ENCODE data around the gene FANCG.

FANCG gene

DNA sequence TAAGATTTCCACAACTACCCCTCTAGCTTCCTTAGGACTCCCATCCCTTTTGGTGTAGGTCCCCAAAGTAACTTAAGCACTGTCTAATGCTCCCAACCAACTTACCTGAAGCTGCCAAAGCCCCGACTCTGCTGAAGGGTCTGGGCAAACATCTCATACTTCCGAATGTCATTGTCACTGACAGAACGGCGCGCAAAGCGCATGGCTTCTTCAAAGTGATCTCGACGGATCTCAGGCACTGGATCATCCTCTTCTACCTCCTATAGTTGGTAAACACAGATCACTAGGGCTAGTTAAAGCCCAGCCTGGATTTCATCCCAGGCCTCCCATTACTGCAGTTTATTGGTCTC lies 22.5 kb downstream of the FANCG start:
- no peak for FAIRE-seq

DNA sequence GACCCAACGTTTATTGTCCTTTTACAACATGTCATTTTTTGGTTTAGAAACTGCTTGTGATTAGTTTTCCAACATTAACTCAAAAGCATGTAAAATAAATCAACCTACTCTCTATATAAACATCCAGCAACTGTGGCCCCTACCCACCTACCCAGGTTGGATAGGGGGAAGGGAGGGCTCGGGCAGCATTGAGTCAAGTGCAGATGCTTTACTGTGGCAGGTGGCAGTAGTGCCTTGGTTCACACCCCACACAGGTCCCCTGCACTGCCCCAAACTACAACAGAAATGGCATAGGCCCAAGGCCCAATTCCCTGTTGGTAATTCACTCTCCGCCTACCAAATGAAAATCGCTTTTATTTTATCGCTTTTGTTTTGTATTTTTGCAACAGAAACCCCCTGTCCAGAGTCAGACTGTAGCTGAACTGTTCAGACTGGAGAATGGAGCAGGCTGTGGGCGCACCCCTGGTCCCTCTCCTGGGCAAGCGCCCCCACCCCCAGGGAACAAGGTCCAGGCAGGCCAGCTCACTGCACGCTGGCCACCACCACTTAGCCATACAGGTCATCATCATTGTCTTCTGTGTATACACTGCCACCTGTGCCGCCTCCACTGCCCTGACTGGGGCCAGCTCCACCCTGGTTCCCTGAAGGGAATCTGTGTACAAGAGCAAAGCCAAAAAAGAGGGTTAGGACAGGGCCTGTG lies 23.0 kb downstream of the FANCG start:
- no peak for FAIRE-seq

- FAIRE-seq = no peak
These were observed 24.7 kb downstream of the FANCG start for GRCh38 chr9:35054871-35055644.

DNA sequence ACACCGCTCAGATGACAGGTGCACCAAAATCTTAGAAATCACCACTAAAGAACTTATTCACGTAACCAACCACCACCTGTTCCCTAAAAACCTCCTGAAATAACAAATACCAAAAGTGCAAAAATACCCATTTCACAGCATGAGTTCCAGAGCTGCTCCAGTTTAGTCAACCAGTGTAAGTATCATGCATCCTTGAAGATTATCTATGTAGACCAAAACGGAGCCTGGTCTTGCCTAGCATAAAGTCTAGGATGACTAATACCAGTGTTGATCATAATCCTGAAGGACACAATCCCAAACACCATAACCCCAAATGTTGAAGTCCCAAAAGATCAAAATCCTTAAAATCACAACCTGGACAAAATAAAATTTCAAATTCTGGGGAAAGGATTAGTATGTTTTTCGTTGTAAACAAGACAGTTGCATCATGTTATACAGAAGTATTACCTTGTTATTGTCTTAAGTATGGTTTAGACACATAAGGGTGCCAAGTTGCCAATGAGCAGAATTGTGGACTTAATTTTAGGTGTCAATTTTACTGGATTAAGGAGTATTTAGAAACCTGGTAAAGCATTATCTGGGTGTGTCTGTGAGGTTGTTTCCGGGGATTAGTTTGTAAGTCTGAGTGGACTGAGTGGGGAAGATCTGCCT lies 25.4 kb downstream of the FANCG start:
- no peak for FAIRE-seq

DNA sequence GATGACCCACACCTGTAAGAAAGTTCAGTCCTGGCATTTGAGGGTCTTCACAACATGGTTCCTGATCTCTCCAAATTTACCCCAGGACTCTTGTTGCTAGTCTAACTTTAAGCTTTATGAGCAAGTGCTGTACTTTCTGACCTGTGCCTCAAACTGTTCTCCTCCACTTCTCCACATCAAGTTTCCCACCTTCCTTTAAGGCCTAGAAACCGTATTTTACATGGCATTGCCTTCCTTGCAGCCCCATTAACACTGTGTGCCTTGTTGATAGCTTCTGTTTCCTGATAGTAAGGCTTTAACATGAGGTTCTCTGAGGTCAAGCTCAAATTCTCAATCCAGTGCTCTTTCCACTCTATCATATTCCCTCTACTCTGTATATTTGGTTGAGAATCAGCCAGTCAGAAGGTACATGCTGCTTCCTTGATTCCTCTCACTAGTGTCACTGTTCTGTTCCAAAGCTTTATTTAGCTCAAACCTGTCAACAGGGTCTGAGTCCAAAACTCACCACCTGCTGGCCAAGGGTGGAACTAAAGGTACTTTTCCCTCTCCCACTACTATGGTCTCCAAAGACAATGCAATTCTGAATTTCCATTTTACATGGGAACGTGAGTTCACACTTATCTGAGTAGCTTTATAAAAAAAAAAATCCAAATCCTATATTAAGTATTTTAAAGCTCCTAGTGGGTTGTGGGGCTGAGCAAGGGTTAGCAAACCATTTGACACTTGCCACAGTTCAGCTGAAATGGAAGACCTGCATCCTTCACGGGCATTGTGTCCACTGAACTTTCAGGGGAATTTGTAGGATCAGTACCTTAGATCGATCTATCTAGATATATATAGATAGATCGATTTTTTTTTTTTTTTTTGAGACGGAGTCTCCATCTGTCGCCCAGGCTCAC lies 28.4 kb downstream of the FANCG start:
- FAIRE-seq = peak; percentile 15

- no peak for FAIRE-seq
These were observed 31.2 kb downstream of the FANCG start for GRCh38 chr9:35048511-35048910.

DNA sequence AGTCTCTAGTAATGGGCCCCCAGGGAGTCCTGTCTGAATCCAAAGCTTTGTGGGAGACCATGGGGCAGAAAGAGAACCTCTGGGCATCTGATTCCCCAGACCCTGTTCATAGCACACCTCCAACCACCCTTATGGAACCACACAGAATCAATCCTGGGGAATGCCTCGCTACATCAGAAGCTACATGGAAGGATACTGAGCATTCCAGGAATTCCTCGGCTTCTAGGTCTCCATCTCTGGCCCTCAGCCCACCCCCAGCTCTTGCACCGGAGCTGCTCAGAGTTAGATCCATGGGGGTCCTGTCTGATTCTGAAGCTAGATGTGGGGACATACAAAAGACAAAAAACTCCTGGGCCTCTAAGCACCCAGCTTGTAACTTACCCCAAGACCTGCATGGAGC lies 35.7 kb downstream of the FANCG start:
- FAIRE-seq = no peak

DNA sequence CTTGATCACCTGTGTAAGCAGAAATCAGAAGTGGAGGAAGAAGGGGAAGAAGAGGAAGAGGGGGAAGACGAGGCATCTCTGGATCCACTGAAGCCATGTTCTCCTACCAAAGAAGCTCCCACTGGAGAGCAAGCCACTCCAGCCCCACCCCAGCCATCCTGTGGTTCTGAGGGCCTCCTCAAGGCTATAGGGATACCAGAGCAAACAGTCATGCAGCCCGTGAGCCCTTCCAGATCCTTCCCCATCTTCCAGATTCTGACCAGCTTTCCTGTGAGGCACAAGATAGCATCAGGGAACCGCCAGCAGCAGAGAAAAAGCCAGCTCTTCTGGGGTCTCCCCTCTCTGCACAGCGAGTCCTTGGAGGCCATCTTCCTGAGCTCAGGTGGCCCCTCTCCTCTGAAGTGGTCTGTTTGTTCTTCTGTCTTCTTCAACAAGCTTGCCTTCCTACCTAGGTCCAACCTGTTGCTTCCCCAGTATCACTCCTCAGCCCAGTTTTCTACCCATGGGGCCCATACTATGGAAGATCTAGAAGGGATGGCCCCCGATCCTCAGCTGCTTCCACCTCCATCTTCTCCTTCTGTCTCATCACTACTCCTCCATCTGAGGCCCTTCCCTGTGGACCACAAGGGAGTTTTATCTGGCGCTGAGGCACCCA lies 36.7 kb downstream of the FANCG start:
- no peak for FAIRE-seq

GRCh38 chr9:35042081-35042604 lies 37.6 kb downstream of the FANCG start:
- FAIRE-seq = no peak

- no peak for FAIRE-seq
These were observed 43.7 kb downstream of the FANCG start for GRCh38 chr9:35035851-35036701.

DNA sequence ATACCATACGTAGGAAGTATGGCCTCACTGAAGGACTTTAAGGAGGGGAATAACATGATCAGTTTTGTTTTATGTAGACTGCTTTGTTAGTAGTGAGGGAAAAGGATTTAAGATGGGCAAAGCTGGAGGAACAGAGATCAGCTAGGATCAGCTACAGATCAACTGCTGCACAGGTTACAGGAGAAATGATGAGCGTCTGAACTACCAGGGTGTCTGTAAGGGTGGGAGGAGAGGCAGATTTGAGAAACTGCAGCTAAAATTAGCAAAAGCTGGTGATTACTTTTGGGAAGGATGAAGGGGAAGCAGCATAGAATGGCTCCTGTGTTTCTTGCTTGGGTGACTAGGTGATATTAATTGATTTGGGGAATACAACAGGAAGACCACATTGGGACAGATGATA lies 46.6 kb downstream of the FANCG start:
- no peak for FAIRE-seq

DNA sequence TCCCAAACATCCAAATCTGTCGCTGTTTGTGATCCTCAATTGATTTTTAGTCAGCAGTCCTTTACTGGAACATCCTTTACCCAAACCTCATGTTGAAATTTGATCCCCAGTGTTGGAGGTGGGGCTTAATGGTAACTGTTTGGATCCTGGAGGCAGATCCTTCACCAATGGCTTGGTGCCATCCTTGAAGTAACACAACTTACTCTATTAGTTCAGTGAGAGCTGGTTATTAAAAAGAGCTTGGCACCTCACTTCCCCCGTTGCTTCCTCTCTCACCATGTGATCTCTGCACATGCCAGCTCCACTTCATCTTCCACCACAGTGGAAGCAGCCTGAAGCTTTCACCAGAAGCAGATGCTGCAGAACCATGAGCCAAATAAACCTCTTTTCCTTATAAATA lies 49.9 kb downstream of the FANCG start:
- no peak for FAIRE-seq

DNA sequence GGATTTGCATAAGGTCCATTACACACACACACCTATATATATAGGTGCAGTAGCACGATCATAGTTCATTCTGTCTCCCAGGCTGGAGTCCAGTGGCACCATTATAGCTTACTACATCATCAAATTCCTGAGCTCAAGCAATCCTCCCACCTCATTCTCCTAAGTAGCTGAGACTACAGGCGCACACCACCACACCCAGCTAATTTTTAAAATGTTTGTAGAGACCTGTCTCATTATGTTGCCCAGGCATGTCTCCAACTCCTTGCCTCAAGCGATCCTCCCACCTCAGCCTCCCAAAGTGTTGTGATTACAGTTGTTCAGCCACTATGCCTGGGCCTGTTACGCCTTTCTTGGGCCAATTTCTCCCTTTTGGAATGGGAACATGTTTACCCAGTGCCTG lies 50.5 kb downstream of the FANCG start:
- FAIRE-seq = no peak

DNA sequence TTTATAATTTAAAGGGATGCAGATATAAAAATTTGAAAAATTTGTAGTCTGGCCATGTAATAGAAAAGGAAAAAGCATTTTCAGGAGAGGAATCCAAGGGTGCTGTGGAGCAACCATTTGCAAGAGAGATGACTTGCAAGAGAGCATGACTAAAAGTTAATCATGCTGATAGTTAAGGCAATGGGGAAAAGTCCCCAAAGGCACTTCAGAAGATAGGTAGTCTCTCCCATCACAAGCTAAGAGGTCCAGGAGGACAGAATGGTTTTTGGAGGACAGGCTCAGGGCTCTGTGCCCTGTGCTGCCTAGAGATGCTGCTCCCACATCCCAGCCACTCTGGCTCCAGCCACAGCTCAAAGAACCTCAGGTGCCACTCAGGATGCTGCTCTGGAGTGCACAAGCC lies 51.4 kb downstream of the FANCG start:
- no peak for FAIRE-seq

GRCh38 chr9:35027860-35028259 lies 51.9 kb downstream of the FANCG start:
- FAIRE-seq = no peak

DNA sequence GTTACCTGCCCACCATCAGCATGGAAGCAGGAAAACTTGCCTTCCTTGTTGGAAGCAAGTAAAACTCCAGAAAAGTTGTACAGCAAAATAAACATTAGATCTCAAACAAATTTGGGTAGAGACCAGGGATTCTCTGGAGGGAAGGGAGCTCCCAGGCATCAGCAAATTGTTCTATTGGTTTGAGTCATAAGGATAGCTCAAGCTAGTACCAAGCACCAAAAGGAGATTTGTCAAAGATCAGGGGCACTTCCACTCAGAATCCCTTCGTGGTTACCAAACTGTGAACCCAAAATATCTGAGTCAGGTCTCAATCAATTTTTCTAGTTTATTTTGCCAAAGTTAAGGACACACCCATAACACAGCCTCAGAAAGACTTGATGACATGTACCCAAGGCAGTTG lies 52.4 kb downstream of the FANCG start:
- no peak for FAIRE-seq

- FAIRE-seq = no peak
These were observed 53.1 kb downstream of the FANCG start for GRCh38 chr9:35026671-35027070.

Measured in TTC549 (cell line).